HG02870 (cell line): Measurements from ENCODE around the gene ACADSB.

ENCODE experiments used
- ATAC-seq: cut with Tn5 transposase; IDR thresholded peaks from one replicate; pipeline ENCODE4 v1.9.1; 2021; ENCODE audit warnings: mild to moderate bottlenecking, moderate library complexity; ENCODE audit not compliant: unreplicated experiment

Gene ACADSB

GRCh38 chr10:123001370-123001769, 7.4 kb upstream of the ACADSB start:
- no peak for ATAC-seq

- no peak for ATAC-seq
Measured at GRCh38 chr10:123004298-123004697, 4.5 kb upstream of the ACADSB start.

- ATAC-seq: peak; percentile 36
Measured at GRCh38 chr10:123007558-123008354, 1.1 kb upstream of the ACADSB start.

GRCh38 chr10:123009105-123009820, 457 bp downstream of the ACADSB start:
- peak; percentile 18 for ATAC-seq

GRCh38 chr10:123011987-123012386, 3.2 kb downstream of the ACADSB start:
- ATAC-seq: no peak

- no peak for ATAC-seq
Measured at GRCh38 chr10:123013456-123014419, 4.9 kb downstream of the ACADSB start.

- ATAC-seq: no peak
Measured at GRCh38 chr10:123014772-123015171, 6.0 kb downstream of the ACADSB start.

- no peak for ATAC-seq
Measured at GRCh38 chr10:123016228-123016627, 7.4 kb downstream of the ACADSB start.

GRCh38 chr10:123017421-123018165, 8.8 kb downstream of the ACADSB start:
- no peak for ATAC-seq

GRCh38 chr10:123018531-123018930, 9.7 kb downstream of the ACADSB start:
- no peak for ATAC-seq

GRCh38 chr10:123019264-123019663, 10.5 kb downstream of the ACADSB start:
- no peak for ATAC-seq

GRCh38 chr10:123019941-123020703, 11.3 kb downstream of the ACADSB start:
- no peak for ATAC-seq

GRCh38 chr10:123021517-123021916, 12.7 kb downstream of the ACADSB start:
- ATAC-seq: no peak

GRCh38 chr10:123024540-123024939, 15.7 kb downstream of the ACADSB start:
- ATAC-seq: no peak

- ATAC-seq: no peak
Measured at GRCh38 chr10:123026302-123026701, 17.5 kb downstream of the ACADSB start.

- no peak for ATAC-seq
Measured at GRCh38 chr10:123027861-123028260, 19.1 kb downstream of the ACADSB start.

- ATAC-seq: no peak
Measured at GRCh38 chr10:123031124-123031523, 22.3 kb downstream of the ACADSB start.

- ATAC-seq: no peak
Measured at GRCh38 chr10:123034332-123034731, 25.5 kb downstream of the ACADSB start.

- ATAC-seq: no peak
Measured at GRCh38 chr10:123035467-123036086, 26.8 kb downstream of the ACADSB start.
